HCT116 (cell line): Measurements from ENCODE around the gene CIC. TPM values are rescaled to one million over a fixed set of nuclear protein-coding genes. Genes with fewer than 3 reads are reported as not detected.

Experiments used
- ATAC-seq: fragments of 200-7000 bp; cut with Tn5 transposase; 2 replicates; pipeline ENCODE4 v1.9.1; 2020; ENCODE audit warnings: mild to moderate bottlenecking, moderate library complexity
- BruUV-seq: library from RNA; stranded (reverse); fragments of 400-500 nt; replicated peaks from 2 replicates; lab custom pipeline; 2021; lab: Mats Ljungman, UMichigan
- CTCF ChIA-PET: fragments of 300-600 bp; sonication (Branson Sonifier 250); formaldehyde crosslinking; loops from one replicate; lab custom pipeline; 2021; ENCODE audit warnings: antibody characterized with exemption; lab: Charles Lee
- POLR2A ChIA-PET: fragments of 300-600, 350-600 bp; sonication (Branson Sonifier 250); formaldehyde crosslinking; loops from one replicate; lab custom pipeline; 2021; ENCODE audit warnings: antibody characterized with exemption; lab: Charles Lee
- RAD21 ChIA-PET, 2 experiments: fragments of 300-600 bp; sonication (Branson Sonifier 250); formaldehyde crosslinking; loops; one replicate each; lab custom pipeline; 2023; ENCODE audit warnings: low total read pairs in 2 of 2; ENCODE audit not compliant: uncharacterized antibody in 2 of 2, unreplicated experiment in 2 of 2, low non-redundant PET in 1 of 2; lab: Charles Lee
- DNase-seq: peaks from one replicate; pipeline ENCODE4 v3.0.0-alpha.2; 2010; ENCODE audit warnings: low read depth, low spot score
- H2AFZ ChIP-seq: fragments of 200-600 bp; shearing (Covaris generic), sonication (generic); 2 replicates; pipeline ENCODE4 v1.6.1; 2017; ENCODE audit warnings: low read depth, mixed run types, mixed read lengths, antibody characterized with exemption, low read length; ENCODE audit not compliant: poor library complexity, severe bottlenecking
- H3K27ac ChIP-seq: 2 replicates; pipeline ENCODE4 v1.5.1; 2012; ENCODE audit warnings: low read depth, low read length
- H3K27me3 ChIP-seq: fragments of 200-600 bp; sonication (generic); 2 replicates; pipeline ENCODE4 v1.6.1; 2016; ENCODE audit warnings: mixed run types, low read length, mixed read lengths; ENCODE audit not compliant: insufficient read depth
- H3K36me3 ChIP-seq, 2 experiments: fragments of 200-500 bp in 1 of 2; fragments of 200-600 bp in 1 of 2; sonication (Bioruptor generic) in 1 of 2; sonication (generic) in 1 of 2; 2 replicates each; pipeline versions ENCODE4 v1.5.1 to v1.6.1; 2014 to 2016; ENCODE audit warnings: low read length in 2 of 2, inconsistent platforms in 1 of 2, mixed read lengths in 1 of 2, mixed run types in 1 of 2; ENCODE audit not compliant: insufficient read depth in 2 of 2, control insufficient read depth in 1 of 2
- H3K4me1 ChIP-seq, 2 experiments: fragments of 200-600 bp in 1 of 2; sonication (generic) in 1 of 2; 2 replicates each; pipeline versions ENCODE4 v1.5.1 to v1.6.1; 2012 to 2017; ENCODE audit warnings: low read length in 2 of 2, inconsistent platforms in 1 of 2, mild to moderate bottlenecking in 1 of 2, mixed read lengths in 1 of 2, mixed run types in 1 of 2, moderate library complexity in 1 of 2; ENCODE audit not compliant: insufficient read depth in 2 of 2, control insufficient read depth in 1 of 2
- H3K4me2 ChIP-seq: fragments of 200-600 bp; sonication (generic); 2 replicates; pipeline ENCODE4 v1.6.1; 2017; ENCODE audit warnings: mixed run types, low read length, mixed read lengths
- H3K4me3 ChIP-seq, 2 experiments: fragments of 200-600 bp in 1 of 2; sonication (generic) in 1 of 2; replicated peaks in 1 of 2; 2 replicates each; pipeline ENCODE4 v1.5.1; 2011 to 2016; ENCODE audit warnings: low read length in 2 of 2, control low read depth in 1 of 2, low read depth in 1 of 2, mild to moderate bottlenecking in 1 of 2, mixed read lengths in 1 of 2, mixed run types in 1 of 2
- H3K79me2 ChIP-seq: fragments of 200-600 bp; sonication (generic); 2 replicates; pipeline ENCODE4 v1.6.1; 2017; ENCODE audit warnings: mild to moderate bottlenecking, mixed run types, low read length, moderate library complexity, mixed read lengths; ENCODE audit not compliant: insufficient read depth
- H3K9ac ChIP-seq: fragments of 200-600 bp; sonication (generic); 2 replicates; pipeline ENCODE4 v1.6.1; 2016; ENCODE audit warnings: low read length, mixed read lengths
- H3K9me2 ChIP-seq: fragments of 200-600 bp; sonication (generic), shearing (Covaris generic); 2 replicates; pipeline ENCODE4 v1.6.1; 2017; ENCODE audit warnings: mixed run types, mild to moderate bottlenecking, moderate library complexity; ENCODE audit not compliant: insufficient read depth
- H3K9me3 ChIP-seq, 2 experiments: fragments of 200-500 bp in 1 of 2; fragments of 200-600 bp in 1 of 2; sonication (Bioruptor generic) in 1 of 2; sonication (generic) in 1 of 2; 2 replicates each; pipeline ENCODE4 v1.6.1; 2014 to 2017; ENCODE audit warnings: low read length in 2 of 2, mixed read lengths in 2 of 2, inconsistent platforms in 1 of 2, low read depth in 1 of 2, mild to moderate bottlenecking in 1 of 2, mixed run types in 1 of 2, moderate library complexity in 1 of 2; ENCODE audit not compliant: control insufficient read depth in 1 of 2, insufficient read depth in 1 of 2
- H4K20me1 ChIP-seq: fragments of 200-600 bp; sonication (generic), shearing (Covaris generic); 2 replicates; pipeline ENCODE4 v1.6.1; 2017; ENCODE audit warnings: mixed run types, mild to moderate bottlenecking, moderate library complexity; ENCODE audit not compliant: insufficient read depth
- CEBPB ChIP-seq: IDR thresholded peaks from 2 replicates; pipeline ENCODE4 v1.6.1; 2012; ENCODE audit warnings: low read depth
- EGR1 ChIP-seq: IDR thresholded peaks from 2 replicates; pipeline ENCODE4 v1.6.1; 2012; ENCODE audit warnings: low read depth
- SRF ChIP-seq: IDR thresholded peaks from 2 replicates; pipeline ENCODE4 v1.6.1; 2012; ENCODE audit warnings: low read depth
- ZFX ChIP-seq: fragments of 450-650 bp; IDR thresholded peaks from 2 replicates; pipeline ENCODE4 v1.6.1; 2017
- intact Hi-C: fragments of 100-400 bp; cut with micrococcal nuclease; formaldehyde crosslinking; loops from 2 replicates; pipeline ENCODE4 v1.10.0; 2022
- total RNA-seq: library from RNA; stranded (reverse); gene quantifications from one replicate; pipeline ENCODE4 v1.2.1, GENCODE V29; 2021; ENCODE audit not compliant: unreplicated experiment

Gene CIC
- total RNA-seq, 1 experiment from 2014 or later, result 52.0 TPM

GRCh38 chr19:42293948-42294347, 24.9 kb downstream of the CIC start:
- ATAC-seq, result no peak
- Histone ChIP-seq H2AFZ (no peak overlapping the region), H3K4me2 (no peak overlapping the region), H3K36me3 (peaks cover 11 to 16% of the 10 kb centered on the region in 2 experiments; a peak in 3 of 4 replicates), H3K9me2 (no peaks in the 10 kb centered on the region), H3K79me2 (no peaks in the 10 kb centered on the region), H3K9ac (no peak overlapping the region), H3K4me1 (peaks cover 14 to 26% of the 10 kb centered on the region in 2 experiments), H3K27me3 (no peaks in the 10 kb centered on the region), H3K27ac (no peak overlapping the region), H3K9me3 (no peaks in the 10 kb centered on the region), H3K4me3 (no peak overlapping the region), H4K20me1 (no peaks in the 10 kb centered on the region)
- TF ChIP-seq EGR1 (no peak), SRF (no peak), CEBPB (no peak)
- DNase-seq, result no peak
- TSS peak; percentile 9 for BruUV-seq
- CTCF ChIA-PET, result interaction anchor here (1.0 to 3.0 kb wide), 3 partner anchors 8 to 47 kb away, joined by 3 to 26 read pairs (median 3); partner anchors contain the start of gene PAFAH1B3
- RAD21 ChIA-PET, result no interaction called here
- POLR2A ChIA-PET, result no interaction called here
- intact Hi-C loops, result no loop called here

DNA sequence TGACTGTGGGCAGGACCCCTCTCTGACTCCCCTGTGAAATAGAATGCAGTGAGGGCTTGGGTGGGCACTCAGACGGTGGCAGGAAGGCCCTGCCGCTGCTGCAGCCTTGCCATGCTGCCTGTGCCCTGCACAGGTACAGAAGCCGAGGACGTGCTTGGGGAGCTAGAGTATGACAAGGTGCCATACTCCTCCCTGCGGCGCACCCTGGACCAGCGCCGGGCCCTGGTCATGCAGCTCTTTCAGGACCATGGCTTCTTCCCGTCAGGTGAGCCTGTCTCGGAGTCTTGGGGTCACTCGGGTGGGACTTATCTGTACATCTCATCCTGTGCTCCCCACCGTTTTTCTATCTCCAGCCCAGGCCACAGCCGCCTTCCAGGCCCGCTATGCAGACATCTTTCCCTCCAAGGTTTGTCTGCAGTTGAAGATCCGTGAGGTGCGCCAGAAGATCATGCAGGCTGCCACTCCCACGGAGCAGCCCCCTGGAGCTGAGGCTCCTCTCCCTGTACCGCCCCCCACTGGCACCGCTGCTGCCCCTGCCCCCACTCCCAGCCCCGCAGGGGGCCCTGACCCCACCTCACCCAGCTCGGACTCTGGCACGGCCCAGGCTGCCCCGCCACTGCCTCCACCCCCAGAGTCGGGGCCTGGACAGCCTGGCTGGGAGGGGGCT, 25.6 kb downstream of the CIC start:
- BruUV-seq, result no TSS peak
- ChIA-PET CTCF (interaction anchor here (1.0 to 3.0 kb wide), 2 partner anchors 10 to 48 kb away, joined by 3 to 26 read pairs; no protein-coding TSS in a partner anchor), POLR2A (interaction anchor here (0.6 kb wide), 1 partner anchor 9 kb away, joined by 4 read pairs; no protein-coding TSS in a partner anchor), RAD21 (no interaction called here)
- peaks cover 16 to 28% of the 10 kb centered on the region in 2 experiments for H3K4me1 ChIP-seq
- H3K9me2 ChIP-seq, result no peaks in the 10 kb centered on the region
- H4K20me1 ChIP-seq, result no peaks in the 10 kb centered on the region
- no peak overlapping the region for H2AFZ ChIP-seq
- no peak overlapping the region for H3K9ac ChIP-seq
- H3K27me3 ChIP-seq, result no peaks in the 10 kb centered on the region
- H3K4me2 ChIP-seq, result no peak overlapping the region
- H3K27ac ChIP-seq, result no peak overlapping the region; the same call in 1 of the 2 replicates
- no peak for TF ChIP-seq ZFX
- intact Hi-C loops, result no loop called here
- peaks cover 11 to 12% of the 10 kb centered on the region in 2 experiments; a peak in 3 of 4 replicates for H3K36me3 ChIP-seq
- ATAC-seq, result no peak
- H3K9me3 ChIP-seq, result no peaks in the 10 kb centered on the region
- DNase-seq, result no peak
- H3K79me2 ChIP-seq, result no peaks in the 10 kb centered on the region
- H3K4me3 ChIP-seq, result no peak overlapping the region
